Neuronal stem cell (in vitro differentiated cells): ENCODE data around the gene RPL32.
A peak's percentile ranks its signal among the peaks of the same experiment; 100 is the strongest.

Experiments used
- DNase-seq: peaks from one replicate; pipeline ENCODE4 v3.0.0-alpha.2; 2013; ENCODE audit warnings: low spot score
- H2AFZ ChIP-seq: one replicate; pipeline ENCODE4 v1.6.1; 2013; ENCODE audit warnings: mild to moderate bottlenecking, low read length, inconsistent platforms
- H2AK5ac ChIP-seq: 2 replicates; pipeline ENCODE4 v1.6.1; 2013; ENCODE audit warnings: low read depth, mild to moderate bottlenecking, inconsistent platforms, low read length, moderate library complexity, mixed read lengths
- H2BK120ac ChIP-seq: 2 replicates; pipeline ENCODE4 v1.6.1; 2013; ENCODE audit warnings: low read depth, mild to moderate bottlenecking, inconsistent platforms, low read length, moderate library complexity, mixed read lengths
- H2BK12ac ChIP-seq: one replicate; pipeline ENCODE4 v1.6.1; 2013; ENCODE audit warnings: low read length, inconsistent platforms
- H2BK15ac ChIP-seq: 2 replicates; pipeline ENCODE4 v1.6.1; 2013; ENCODE audit warnings: mild to moderate bottlenecking, low read length, inconsistent platforms, mixed read lengths
- H2BK5ac ChIP-seq: one replicate; pipeline ENCODE4 v1.6.1; 2013; ENCODE audit warnings: inconsistent platforms, mild to moderate bottlenecking, low read length, moderate library complexity
- H3K14ac ChIP-seq: one replicate; pipeline ENCODE4 v1.6.1; 2013; ENCODE audit warnings: low read length, inconsistent platforms
- H3K18ac ChIP-seq: 2 replicates; pipeline ENCODE4 v1.6.1; 2013; ENCODE audit warnings: low read length, inconsistent platforms
- H3K23ac ChIP-seq: 2 replicates; pipeline ENCODE4 v1.6.1; 2013; ENCODE audit warnings: low read depth, mild to moderate bottlenecking, mixed read lengths, low read length, inconsistent platforms; ENCODE audit not compliant: poor library complexity
- H3K27ac ChIP-seq: replicated peaks from 3 replicates; pipeline ENCODE4 v1.5.1; 2013; ENCODE audit warnings: low read length, inconsistent platforms
- H3K27me3 ChIP-seq, 3 experiments: 2 replicates each; pipeline ENCODE4 v1.6.1; 2013; ENCODE audit warnings: low read length in 3 of 3, mild to moderate bottlenecking in 2 of 3, inconsistent platforms in 1 of 3, low read depth in 1 of 3, mixed read lengths in 1 of 3, moderate library complexity in 1 of 3; ENCODE audit not compliant: control insufficient read depth in 3 of 3, insufficient read depth in 3 of 3
- H3K36me3 ChIP-seq, 2 donors: replicated peaks in 1 of 2; 2 replicates each; pipeline ENCODE4 v1.6.1; 2013; ENCODE audit warnings: low read length in 2 of 2; ENCODE audit not compliant: control insufficient read depth in 2 of 2, insufficient read depth in 2 of 2
- H3K4ac ChIP-seq: 2 replicates; pipeline ENCODE4 v1.6.1; 2013; ENCODE audit warnings: inconsistent platforms, mild to moderate bottlenecking, low read length, moderate library complexity
- H3K4me1 ChIP-seq, 2 donors: 1 replicate in 1 of 2; 2 replicates in 1 of 2; pipeline ENCODE4 v1.6.1; 2013; ENCODE audit warnings: low read length in 2 of 2, low read depth in 1 of 2; ENCODE audit not compliant: control insufficient read depth in 2 of 2, insufficient read depth in 1 of 2
- H3K4me2 ChIP-seq: one replicate; pipeline ENCODE4 v1.6.1; 2013; ENCODE audit warnings: mild to moderate bottlenecking, low read length, inconsistent platforms; ENCODE audit not compliant: insufficient read depth, poor library complexity, severe bottlenecking
- H3K4me3 ChIP-seq, 2 donors: 2 replicates each; pipeline ENCODE4 v1.5.1; 2013; ENCODE audit warnings: low read length in 2 of 2, mild to moderate bottlenecking in 2 of 2, inconsistent platforms in 1 of 2, moderate library complexity in 1 of 2
- H3K79me1 ChIP-seq: one replicate; pipeline ENCODE4 v1.6.1; 2013; ENCODE audit warnings: low read depth, mild to moderate bottlenecking, inconsistent platforms, low read length, moderate library complexity
- H3K9ac ChIP-seq: one replicate; pipeline ENCODE4 v1.6.1; 2013; ENCODE audit warnings: mild to moderate bottlenecking, low read depth, low read length, inconsistent platforms; ENCODE audit not compliant: poor library complexity
- H3K9me3 ChIP-seq, 2 donors: replicated peaks in 1 of 2; 2 replicates each; pipeline versions ENCODE3 to v1.6.1; 2013; ENCODE audit warnings: low read length in 2 of 2, mild to moderate bottlenecking in 2 of 2, inconsistent platforms in 1 of 2, low read depth in 1 of 2, mixed read lengths in 1 of 2, moderate library complexity in 1 of 2; ENCODE audit not compliant: control insufficient read depth in 2 of 2, insufficient read depth in 1 of 2
- H4K8ac ChIP-seq: one replicate; pipeline ENCODE4 v1.6.1; 2013; ENCODE audit warnings: low read depth, mild to moderate bottlenecking, inconsistent platforms, low read length, moderate library complexity
- H4K91ac ChIP-seq: one replicate; pipeline ENCODE4 v1.6.1; 2013; ENCODE audit warnings: low read length, low read depth, mild to moderate bottlenecking, inconsistent platforms; ENCODE audit not compliant: poor library complexity
- WGBS, 2 donors: extraction: QIAGEN DNeasy Blood & Tissue Kit; methylation state at CpG; one replicate each; pipeline ENCODE4 v1.1.7; 2013; ENCODE audit warnings: missing lambda C conversion rate in 2 of 2, mixed read lengths in 1 of 2; ENCODE audit not compliant: insufficient read length in 2 of 2, insufficient replicate concordance in 1 of 2; ENCODE audit errors: extremely low coverage in 2 of 2; 5-methylcytosine and 5-hydroxymethylcytosine counted together

Gene RPL32

GRCh38 chr3:12845811-12846210, 4.4 kb upstream of the RPL32 start:
- Histone ChIP-seq H3K9me3 (no peaks in the 10 kb centered on the region), H3K79me1 (peaks cover 2% of the 10 kb centered on the region), H3K9ac (no peak overlapping the region), H3K27me3 (peaks cover 0 to 5% (median 1%) of the 10 kb centered on the region in 3 experiments), H3K4me2 (no peak overlapping the region), H3K18ac (no peak overlapping the region), H4K8ac (no peak overlapping the region), H3K36me3 (no peaks in the 10 kb centered on the region), H3K14ac (no peak overlapping the region), H2BK15ac (no peak overlapping the region), H2AK5ac (no peak overlapping the region), H2BK5ac (no peak overlapping the region), H3K23ac (no peak overlapping the region), H3K4me1 (no peaks in the 10 kb centered on the region), H2BK12ac (no peak overlapping the region), H3K27ac (no peak overlapping the region), H2BK120ac (no peak overlapping the region), H3K4ac (no peak overlapping the region), H4K91ac (no peak overlapping the region), H3K4me3 (no peak overlapping the region), H2AFZ (no peak overlapping the region)
- DNase-seq: no peak
- WGBS, 2 donors: no CpG with 5 or more reads among the region's 1 CpG

- Histone ChIP-seq H3K27me3 (peaks cover 0 to 5% (median 2%) of the 10 kb centered on the region in 3 experiments), H3K9ac (no peak overlapping the region), H3K36me3 (peaks cover 23 to 33% of the 10 kb centered on the region in 2 donors), H3K27ac (no peak overlapping the region), H4K91ac (no peak overlapping the region), H3K18ac (no peak overlapping the region), H2AK5ac (no peak overlapping the region), H3K14ac (no peak overlapping the region), H3K4me2 (no peak overlapping the region), H2AFZ (peak overlapping the region; percentile 82), H3K23ac (no peak overlapping the region), H2BK12ac (no peak overlapping the region), H4K8ac (no peak overlapping the region), H2BK15ac (no peak overlapping the region), H3K9me3 (no peaks in the 10 kb centered on the region), H2BK120ac (no peak overlapping the region), H3K4ac (no peak overlapping the region), H3K4me3 (no peak overlapping the region), H3K79me1 (peaks cover 2% of the 10 kb centered on the region), H2BK5ac (no peak overlapping the region), H3K4me1 (peaks cover 6% of the 10 kb centered on the region in 2 donors)
- no peak for DNase-seq
- WGBS, 2 donors: no CpG with 5 or more reads among the region's 4 CpGs
Measured at GRCh38 chr3:12842469-12842868, 1.1 kb upstream of the RPL32 start.

GRCh38 chr3:12841970-12842328, 584 bp upstream of the RPL32 start:
- H2AK5ac ChIP-seq: no peak overlapping the region
- H3K4me1 ChIP-seq: peaks cover 6 to 9% of the 10 kb centered on the region in 2 donors
- no peak overlapping the region for H3K14ac ChIP-seq
- H3K27ac ChIP-seq: no peak overlapping the region
- H2BK120ac ChIP-seq: no peak overlapping the region
- H3K4me3 ChIP-seq: no peak overlapping the region
- H3K27me3 ChIP-seq: peaks cover 0 to 5% (median 2%) of the 10 kb centered on the region in 3 experiments
- H2BK15ac ChIP-seq: no peak overlapping the region
- H4K91ac ChIP-seq: no peak overlapping the region
- WGBS, 2 donors: no CpG with 5 or more reads among the region's 7 CpGs
- no peak overlapping the region for H3K9ac ChIP-seq
- H2AFZ ChIP-seq: peak overlapping the region; percentile 82
- no peaks in the 10 kb centered on the region for H3K9me3 ChIP-seq
- DNase-seq: no peak
- no peak overlapping the region for H2BK12ac ChIP-seq
- no peak overlapping the region for H4K8ac ChIP-seq
- H3K4me2 ChIP-seq: no peak overlapping the region
- H3K4ac ChIP-seq: no peak overlapping the region
- peaks cover 27 to 38% of the 10 kb centered on the region in 2 donors for H3K36me3 ChIP-seq
- H2BK5ac ChIP-seq: no peak overlapping the region
- peaks cover 2% of the 10 kb centered on the region for H3K79me1 ChIP-seq
- H3K23ac ChIP-seq: no peak overlapping the region
- H3K18ac ChIP-seq: no peak overlapping the region

- Histone ChIP-seq H3K9ac (peak overlapping the region; percentile 97), H3K4me1 (peaks cover 6 to 9% of the 10 kb centered on the region in 2 donors), H3K79me1 (peaks cover 2% of the 10 kb centered on the region), H3K36me3 (peaks cover 38 to 51% of the 10 kb centered on the region in 2 donors), H3K4ac (no peak overlapping the region), H3K4me2 (peak overlapping the region; percentile 56), H2BK120ac (no peak overlapping the region), H2BK5ac (peak overlapping the region; percentile 89), H2BK12ac (no peak overlapping the region), H4K91ac (no peak overlapping the region), H3K18ac (peak overlapping the region; percentile 96), H3K27me3 (peaks cover 0 to 5% (median 2%) of the 10 kb centered on the region in 3 experiments), H3K4me3 (peak overlapping the region; percentile 68 to 94), H3K27ac (no peak overlapping the region), H2AK5ac (peak overlapping the region; percentile 92), H3K23ac (peak overlapping the region; percentile 97), H2AFZ (peak overlapping the region; percentile 82), H3K9me3 (no peaks in the 10 kb centered on the region), H4K8ac (no peak overlapping the region), H2BK15ac (no peak overlapping the region), H3K14ac (peak overlapping the region; percentile 99)
- no CpG with 5 or more reads among the region's 18 CpGs for WGBS, 2 donors
- DNase-seq: no peak
Measured at GRCh38 chr3:12840591-12841148, 695 bp downstream of the RPL32 start.
